Measurements from ENCODE around the gene KCNMB2.
"Not testable (repeated sequence)": the region's sequence is repeated elsewhere in the genome, so short reads cannot be mapped to it uniquely, and the experiment has no call there.

KCNMB2 gene

GRCh38 chr3:178826435-178827123 is 290.3 kb downstream of the KCNMB2 start:
- no peak for DNase-seq

GRCh38 chr3:178827285-178827856 is 291.1 kb downstream of the KCNMB2 start:
- no peak for DNase-seq

- DNase-seq = no peak
Measured at GRCh38 chr3:178833695-178834094, 297.5 kb downstream of the KCNMB2 start.

GRCh38 chr3:178835033-178835432 is 298.8 kb downstream of the KCNMB2 start:
- DNase-seq = no peak

- no peak for DNase-seq
Measured at GRCh38 chr3:178837512-178837911, 301.3 kb downstream of the KCNMB2 start.

- no peak for DNase-seq
Measured at GRCh38 chr3:178840586-178840985, 304.4 kb downstream of the KCNMB2 start.

- DNase-seq = no peak
Measured at GRCh38 chr3:178841011-178841410, 304.8 kb downstream of the KCNMB2 start.

GRCh38 chr3:178844916-178845315 is 308.7 kb downstream of the KCNMB2 start:
- DNase-seq = no peak

- DNase-seq = no peak
Measured at GRCh38 chr3:178845420-178846118, 309.3 kb downstream of the KCNMB2 start.

- DNase-seq = no peak
Measured at GRCh38 chr3:178847190-178847589, 311.0 kb downstream of the KCNMB2 start.

GRCh38 chr3:178849199-178849910 is 313.1 kb downstream of the KCNMB2 start:
- DNase-seq = no peak

GRCh38 chr3:178850450-178851190 is 314.4 kb downstream of the KCNMB2 start:
- DNase-seq = no peak

- DNase-seq = no peak
Measured at GRCh38 chr3:178851564-178851963, 315.3 kb downstream of the KCNMB2 start.

- no peak for DNase-seq
Measured at GRCh38 chr3:178856804-178857203, 320.6 kb downstream of the KCNMB2 start.

- DNase-seq = no peak
Measured at GRCh38 chr3:178859386-178859785, 323.1 kb downstream of the KCNMB2 start.

GRCh38 chr3:178859900-178860436 is 323.7 kb downstream of the KCNMB2 start:
- DNase-seq = not testable (repeated sequence)

- no peak for DNase-seq
Measured at GRCh38 chr3:178868681-178869080, 332.4 kb downstream of the KCNMB2 start.

GRCh38 chr3:178870085-178870484 is 333.8 kb downstream of the KCNMB2 start:
- no peak for DNase-seq

GRCh38 chr3:178875157-178875556 is 338.9 kb downstream of the KCNMB2 start:
- DNase-seq = no peak

GRCh38 chr3:178875836-178876235 is 339.6 kb downstream of the KCNMB2 start:
- no peak for DNase-seq

GRCh38 chr3:178880274-178880673 is 344.0 kb downstream of the KCNMB2 start:
- no peak for DNase-seq
